GM21515 (cell line): ENCODE data around the gene SPG21.

Experiments used
- ATAC-seq: cut with Tn5 transposase; IDR thresholded peaks from one replicate; pipeline ENCODE4 v1.9.1; 2021; ENCODE audit not compliant: unreplicated experiment

SPG21 gene

GRCh38 chr15:64942356-64942755 lies 47.4 kb downstream of the SPG21 start:
- no peak for ATAC-seq

- ATAC-seq: no peak
Measured at GRCh38 chr15:64938192-64938591, 51.5 kb downstream of the SPG21 start.

- ATAC-seq: no peak
Measured at GRCh38 chr15:64934023-64934422, 55.7 kb downstream of the SPG21 start.

- ATAC-seq: no peak
Measured at GRCh38 chr15:64931381-64931780, 58.3 kb downstream of the SPG21 start.

GRCh38 chr15:64930778-64931371 lies 58.8 kb downstream of the SPG21 start:
- ATAC-seq: no peak

- no peak for ATAC-seq
Measured at GRCh38 chr15:64930019-64930652, 59.6 kb downstream of the SPG21 start.

- ATAC-seq: no peak
Measured at GRCh38 chr15:64928626-64929220, 61.0 kb downstream of the SPG21 start.

- no peak for ATAC-seq
Measured at GRCh38 chr15:64926661-64927060, 63.1 kb downstream of the SPG21 start.

- no peak for ATAC-seq
Measured at GRCh38 chr15:64925335-64926330, 64.1 kb downstream of the SPG21 start.

- no peak for ATAC-seq
Measured at GRCh38 chr15:64923546-64923945, 66.2 kb downstream of the SPG21 start.

GRCh38 chr15:64921711-64922110 lies 68.0 kb downstream of the SPG21 start:
- no peak for ATAC-seq

- ATAC-seq: no peak
Measured at GRCh38 chr15:64919721-64920120, 70.0 kb downstream of the SPG21 start.

GRCh38 chr15:64917211-64917610 lies 72.5 kb downstream of the SPG21 start:
- ATAC-seq: no peak

GRCh38 chr15:64916365-64916764 lies 73.3 kb downstream of the SPG21 start:
- no peak for ATAC-seq

- ATAC-seq: no peak
Measured at GRCh38 chr15:64915518-64916227, 74.0 kb downstream of the SPG21 start.
